ENCODE measurements around the gene BASP1.

Gene BASP1

DNA sequence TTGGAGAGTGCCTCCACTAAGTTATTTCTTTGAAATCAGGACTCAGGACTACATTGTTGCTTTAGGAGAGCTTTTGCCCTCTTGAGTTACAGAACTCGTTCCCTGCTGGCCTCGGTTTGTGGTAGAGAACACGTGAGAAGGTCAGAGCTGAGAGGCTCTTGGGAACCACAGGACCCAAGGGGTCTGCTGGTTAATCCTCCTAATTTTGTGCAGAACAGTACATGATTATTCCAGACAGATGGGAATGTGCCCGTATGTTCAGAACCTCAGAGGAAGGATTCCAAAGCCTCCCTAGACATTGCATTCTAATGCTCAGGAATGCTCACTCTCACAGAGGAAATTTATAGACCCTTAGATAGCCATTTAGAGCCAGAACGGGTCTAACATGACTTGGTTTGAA, 25.2 kb upstream of the BASP1 start:
- no peak for DNase-seq

DNA sequence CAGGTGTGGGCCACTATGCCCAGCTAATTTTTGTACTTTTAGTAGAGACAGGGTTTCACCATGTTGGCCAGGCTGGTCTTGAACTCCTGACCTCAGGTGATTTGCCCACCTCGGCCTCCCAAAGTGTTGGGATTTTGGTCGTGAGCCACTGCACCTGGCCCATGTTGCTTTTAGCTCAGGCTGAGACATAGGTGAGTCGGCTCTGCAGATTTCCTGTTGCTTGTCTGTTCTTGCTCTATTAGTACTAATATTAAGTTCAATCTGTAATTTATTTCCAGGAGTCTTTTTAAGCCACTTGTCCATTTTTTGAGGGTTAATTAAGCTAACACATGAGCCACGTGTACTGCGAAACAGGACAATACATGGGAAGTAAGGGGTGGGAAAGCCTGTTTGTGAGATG, 21.4 kb upstream of the BASP1 start:
- DNase-seq = no peak

DNA sequence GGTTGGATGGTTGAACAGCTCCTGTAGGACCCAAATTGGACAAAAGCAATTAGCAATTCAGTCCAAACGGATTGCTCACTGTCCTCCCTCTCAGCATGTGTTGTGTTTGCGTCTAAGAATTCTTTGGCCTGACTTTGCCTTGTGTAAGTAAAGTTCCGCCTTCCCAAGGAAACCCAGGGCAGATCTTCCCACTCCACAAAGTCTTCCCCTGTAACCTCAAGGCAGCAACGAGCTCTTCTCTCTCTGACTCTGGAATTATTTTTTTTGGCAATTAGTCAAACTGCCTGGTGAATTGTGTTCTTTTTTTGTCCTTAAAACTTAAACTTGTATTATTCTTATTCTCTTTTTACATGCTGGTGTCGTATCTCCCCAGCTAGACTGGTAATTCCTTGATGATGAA, 20.7 kb upstream of the BASP1 start:
- no peak for DNase-seq

DNA sequence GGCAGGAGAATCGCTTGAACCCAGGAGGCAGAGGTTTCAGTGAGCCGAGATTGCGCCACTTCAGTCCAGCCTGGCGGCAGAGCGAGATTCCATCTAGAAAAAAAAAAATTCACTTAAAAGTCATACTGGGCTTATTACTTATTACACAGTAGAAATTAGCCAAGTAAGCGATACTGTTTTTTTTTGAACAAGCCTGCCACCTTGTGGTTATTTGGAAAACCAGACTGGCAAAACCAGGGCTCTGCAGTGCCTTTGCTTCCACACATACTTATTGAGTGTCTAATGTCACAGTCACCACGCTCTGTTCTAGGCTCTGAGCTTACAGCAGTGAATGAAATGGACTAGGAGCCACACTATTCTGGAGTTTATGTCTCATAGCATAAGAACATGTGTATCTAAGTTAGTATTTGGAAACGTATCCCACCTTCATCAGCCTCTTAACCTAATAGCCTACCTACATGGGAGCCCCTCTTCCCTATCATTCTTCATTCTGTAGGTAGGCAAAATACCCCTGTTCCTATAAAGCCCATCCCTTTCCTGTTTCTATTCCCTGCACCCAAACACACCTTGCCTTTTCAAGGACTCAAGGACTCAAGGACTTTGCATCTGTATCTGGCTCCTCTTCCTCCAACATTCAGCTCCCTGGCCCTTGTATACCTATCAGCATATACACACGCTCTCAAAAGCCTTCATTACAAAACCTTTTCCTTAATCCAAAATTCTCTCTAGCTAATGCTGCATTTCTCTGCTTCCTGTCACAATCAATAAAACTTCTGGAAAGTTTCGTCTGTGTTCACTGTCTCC, 13.9 kb upstream of the BASP1 start:
- peak; percentile 37 for DNase-seq

DNA sequence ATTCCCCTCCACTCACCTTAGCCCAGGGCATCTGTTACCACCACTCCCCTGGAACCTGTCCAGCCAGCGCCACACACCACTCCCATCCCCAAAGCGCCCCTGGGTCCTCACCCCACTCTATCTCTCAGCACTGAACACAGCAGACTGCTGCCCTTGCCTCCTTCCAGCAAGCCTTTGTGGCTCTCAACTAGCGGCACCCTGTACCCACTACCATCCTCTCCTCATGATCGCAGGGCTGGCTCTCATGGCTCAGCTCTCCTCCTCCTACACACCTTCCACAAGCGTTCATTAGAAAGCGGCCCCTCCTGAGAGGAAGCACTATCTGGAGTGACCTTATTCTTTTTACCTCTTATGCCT, 13.3 kb upstream of the BASP1 start:
- no peak for DNase-seq

DNA sequence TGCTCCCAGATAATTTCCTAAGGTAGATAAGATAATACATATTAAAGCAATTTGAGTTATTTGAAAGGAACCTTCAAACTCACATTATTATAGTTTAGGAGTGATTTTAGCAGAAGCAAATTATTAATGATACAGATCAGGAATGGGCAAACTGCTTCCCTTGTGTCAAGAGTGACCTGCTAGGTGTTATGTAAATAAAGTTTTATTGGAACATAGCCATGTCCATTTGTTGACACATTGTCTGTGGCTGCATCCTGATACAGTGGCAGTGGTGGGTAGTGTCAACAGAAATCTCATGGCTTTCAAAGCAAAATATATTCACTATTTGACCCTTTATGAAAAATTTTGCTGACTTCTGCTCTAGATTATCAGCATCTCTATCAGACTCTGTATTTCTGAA, 11.4 kb upstream of the BASP1 start:
- no peak for DNase-seq

DNA sequence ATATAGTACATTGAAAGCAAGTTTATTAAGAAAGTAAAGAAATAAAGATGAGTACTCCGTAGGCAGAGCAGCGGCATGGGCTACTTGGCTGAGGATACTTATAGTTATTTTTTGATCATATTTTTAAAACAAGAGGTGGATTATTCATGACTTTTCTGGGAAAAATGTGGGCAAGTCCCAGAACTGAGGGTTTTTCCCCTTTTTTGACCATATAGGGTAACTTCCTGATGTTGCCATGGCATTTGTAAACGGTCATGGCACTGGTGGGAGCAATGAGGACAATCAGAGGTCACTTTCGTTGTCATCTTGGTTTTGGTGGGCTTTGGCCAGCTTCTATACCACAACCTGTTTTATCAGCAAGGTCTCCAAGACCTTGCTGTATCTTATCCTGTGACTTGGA, 5.2 kb upstream of the BASP1 start:
- no peak for DNase-seq

DNA sequence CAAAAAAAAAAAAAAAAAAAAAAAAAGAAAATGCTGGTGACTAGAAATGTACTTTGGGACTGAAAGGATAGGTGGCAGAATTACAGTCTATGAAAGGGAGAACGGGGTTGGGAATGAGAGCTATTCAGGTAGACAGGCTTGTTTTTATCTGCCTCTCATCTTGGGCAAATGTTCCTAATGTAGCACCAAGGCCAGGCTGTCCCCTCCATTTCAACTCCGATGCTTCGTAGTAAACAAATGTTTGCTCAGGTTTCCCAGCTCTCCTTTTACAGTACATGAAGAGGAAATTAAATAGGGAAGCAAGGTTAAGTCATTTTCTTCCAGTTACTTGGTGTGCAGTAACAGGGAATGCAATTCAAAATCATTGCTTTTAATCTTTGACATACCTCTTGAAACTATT, 4.4 kb upstream of the BASP1 start:
- no peak for DNase-seq

DNA sequence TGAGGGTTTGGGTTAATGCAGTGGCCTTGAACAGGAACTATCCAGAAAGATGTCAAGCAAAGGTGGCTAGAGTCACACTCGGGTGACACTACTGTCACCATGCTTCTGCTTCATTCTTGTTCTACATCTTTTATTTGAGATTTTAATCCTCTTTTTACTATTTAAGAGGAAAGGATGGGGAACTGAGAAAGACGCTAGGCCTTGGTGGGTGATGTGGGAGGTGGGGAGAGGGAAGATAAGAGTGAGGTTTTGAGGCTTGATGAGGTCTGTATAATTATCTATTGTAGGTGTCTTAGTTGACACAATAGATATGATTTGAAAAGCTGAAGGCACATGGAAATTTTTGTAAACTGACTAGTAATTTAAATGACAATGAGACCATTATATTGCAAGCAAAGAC, 3.5 kb upstream of the BASP1 start:
- no peak for DNase-seq

DNA sequence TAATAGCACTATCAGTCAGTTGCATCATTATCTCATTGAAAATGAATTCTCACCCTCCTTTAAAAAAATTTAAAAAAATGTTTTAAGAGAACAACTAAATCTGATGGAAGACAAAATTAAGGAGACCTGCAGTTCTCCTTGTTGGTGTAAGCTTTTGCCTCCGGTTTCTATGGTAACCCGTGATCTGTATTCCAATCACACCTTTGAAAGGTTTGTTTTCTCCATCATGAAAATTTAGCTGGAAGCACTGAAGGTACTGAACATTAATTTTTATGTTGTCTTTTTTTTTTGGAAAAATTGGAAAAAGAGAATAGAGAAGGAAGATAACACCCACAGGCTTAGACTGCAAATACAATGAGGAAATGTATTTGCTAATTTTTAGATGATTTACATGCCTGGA, 2.5 kb upstream of the BASP1 start:
- no peak for DNase-seq

DNA sequence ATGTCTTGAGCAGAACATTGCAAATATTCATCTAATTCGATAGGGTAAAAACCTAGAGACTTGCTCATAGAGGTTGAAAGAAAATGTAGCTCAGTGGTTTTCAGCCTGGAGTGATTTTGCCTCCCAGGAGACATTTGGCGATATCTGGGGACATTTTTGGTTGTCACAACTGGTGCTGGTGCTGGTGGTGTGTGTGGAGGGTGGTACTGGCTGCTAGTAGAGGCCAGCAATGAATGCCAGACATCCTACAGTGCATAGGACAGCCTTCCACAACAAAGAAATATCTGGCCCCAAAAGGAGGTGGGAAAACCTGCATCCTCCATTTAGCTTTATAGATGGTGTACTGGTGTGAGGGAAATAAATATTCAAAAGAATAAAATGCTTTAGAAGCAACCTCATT, 2.1 kb upstream of the BASP1 start:
- DNase-seq = no peak

DNA sequence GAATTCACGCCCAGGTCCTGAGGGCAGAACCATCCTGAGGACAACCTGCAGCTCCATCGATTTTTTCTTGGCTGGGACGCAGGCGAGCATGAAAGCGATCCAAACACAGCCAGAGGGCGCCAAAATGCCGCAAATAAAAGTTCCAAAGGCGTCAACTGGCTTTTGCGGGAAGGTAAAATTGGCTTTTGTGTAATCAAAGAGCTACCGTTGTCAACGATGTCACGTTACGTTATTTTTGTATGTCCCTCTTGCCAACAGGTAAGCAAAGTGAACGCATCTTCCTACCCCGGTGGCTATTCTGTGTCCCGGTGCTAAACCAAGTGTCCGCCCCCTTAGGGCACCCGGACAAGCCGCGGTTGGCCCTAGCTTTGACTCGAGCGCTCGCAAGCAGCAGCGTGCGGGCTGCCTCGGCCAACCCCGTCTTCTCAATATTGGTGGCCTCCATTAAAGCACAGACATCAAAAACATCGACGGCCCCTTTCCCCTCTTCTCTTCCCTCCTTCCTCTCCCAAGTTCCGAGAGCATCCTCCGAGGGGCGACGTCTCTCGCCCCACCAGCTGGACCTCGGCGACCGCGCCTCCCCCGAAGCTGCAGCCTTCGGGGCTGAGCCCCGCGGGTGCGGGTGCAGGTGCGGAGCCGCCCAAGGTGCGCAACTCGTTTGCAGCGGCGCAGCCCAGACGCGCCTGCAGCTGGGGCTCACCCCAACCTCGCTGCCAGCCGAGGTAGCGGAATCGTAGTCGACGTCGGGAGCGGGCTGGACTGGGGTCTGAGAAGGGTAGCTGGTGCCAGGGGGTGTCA, 1.1 kb upstream of the BASP1 start:
- DNase-seq = peak; percentile 87

DNA sequence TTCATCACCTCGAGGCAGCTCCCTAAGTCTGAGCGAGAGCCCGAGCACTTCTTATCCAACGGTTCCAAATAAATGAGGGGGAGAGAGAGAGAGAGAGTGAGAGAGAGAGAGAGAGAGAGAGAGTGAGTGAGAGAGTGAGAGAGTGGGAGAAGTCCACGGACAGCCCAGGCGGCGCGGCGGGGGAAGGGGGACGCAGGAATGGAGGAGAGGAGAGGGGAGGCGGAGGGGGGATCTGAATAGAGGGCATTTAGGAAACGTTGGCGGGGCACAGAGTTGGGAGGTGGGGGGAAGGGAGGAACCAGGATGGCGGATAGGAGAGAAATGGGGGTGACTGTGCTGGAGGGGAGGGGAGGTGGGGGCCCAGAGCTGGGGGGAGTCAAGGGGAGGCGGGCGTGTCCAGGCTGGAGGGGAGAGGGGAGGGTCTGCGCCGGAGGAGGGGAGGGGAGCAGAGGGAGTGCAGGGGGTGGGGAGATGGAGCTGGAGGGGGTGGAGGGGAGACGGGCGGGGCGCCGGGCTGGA, 398 bp upstream of the BASP1 start:
- DNase-seq = no peak

DNA sequence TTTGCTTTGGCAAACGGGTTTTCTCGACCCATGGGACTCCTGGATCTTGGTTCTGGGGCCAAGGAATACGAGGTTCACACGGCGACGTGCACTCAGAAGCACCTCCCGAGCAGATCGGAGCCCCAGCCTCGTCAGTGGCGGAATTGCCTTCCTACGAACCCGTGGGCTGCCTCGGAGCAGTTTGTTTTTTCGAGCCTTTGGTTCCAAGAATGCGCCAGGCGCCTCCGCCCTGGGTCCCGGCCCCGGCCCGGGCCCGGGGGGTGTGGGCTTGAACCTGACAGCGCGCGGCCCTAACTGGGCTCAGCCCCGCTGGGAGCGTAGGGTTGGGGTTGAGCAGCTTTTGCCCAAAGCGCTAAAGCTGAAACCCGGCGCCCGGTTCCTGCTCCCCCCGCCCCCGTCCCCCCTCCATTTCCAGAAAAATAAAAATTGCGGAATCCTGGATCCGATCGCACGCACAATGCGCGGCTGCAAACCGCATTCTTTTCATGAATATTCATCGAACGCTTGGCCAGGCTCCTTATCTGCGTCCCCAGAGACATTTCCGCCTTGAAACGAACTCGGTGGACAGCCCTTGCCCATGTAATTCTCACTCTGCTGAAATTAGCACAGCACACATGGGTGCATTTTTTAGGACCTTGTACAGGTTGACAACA, 1.0 kb downstream of the BASP1 start:
- DNase-seq = no peak

DNA sequence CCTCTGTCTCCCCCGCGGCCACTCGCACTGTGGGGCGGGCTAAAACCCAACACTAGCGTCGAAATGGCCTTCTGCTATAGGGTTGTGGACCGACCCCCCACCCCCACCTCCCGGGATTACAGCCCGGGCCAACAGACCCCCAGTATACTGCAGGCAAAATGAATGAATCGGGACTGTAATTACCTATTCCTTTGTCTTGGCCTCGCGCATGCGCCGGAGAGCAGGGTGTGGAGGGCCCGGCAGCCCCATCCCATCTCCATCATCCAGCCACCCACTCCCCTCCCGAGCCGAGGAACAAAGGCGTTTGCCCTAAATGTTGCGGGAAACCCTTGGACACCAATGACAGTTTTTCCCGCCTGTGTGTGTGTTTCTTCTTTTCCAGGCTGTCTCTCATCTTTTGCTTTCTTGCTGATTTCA, 1.6 kb downstream of the BASP1 start:
- DNase-seq = no peak

DNA sequence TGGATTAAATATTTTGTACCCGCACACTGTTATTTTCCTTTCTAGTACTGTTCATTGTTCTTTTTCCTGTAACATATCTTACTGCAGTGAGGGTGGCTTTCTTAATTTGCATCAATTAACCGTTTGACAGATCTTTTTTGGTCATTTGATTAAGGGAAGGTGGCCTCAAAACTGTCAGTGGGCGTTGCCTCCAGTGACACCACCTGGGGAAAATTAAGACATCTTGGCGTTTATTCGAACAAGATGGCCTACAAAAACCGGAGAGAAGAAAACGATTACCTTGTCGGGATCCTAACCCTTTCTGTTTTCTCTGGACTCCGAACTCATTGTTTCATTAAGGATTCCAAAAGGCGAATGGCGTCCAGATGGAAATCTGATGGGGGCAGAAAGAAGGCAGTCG, 2.0 kb downstream of the BASP1 start:
- DNase-seq = no peak

DNA sequence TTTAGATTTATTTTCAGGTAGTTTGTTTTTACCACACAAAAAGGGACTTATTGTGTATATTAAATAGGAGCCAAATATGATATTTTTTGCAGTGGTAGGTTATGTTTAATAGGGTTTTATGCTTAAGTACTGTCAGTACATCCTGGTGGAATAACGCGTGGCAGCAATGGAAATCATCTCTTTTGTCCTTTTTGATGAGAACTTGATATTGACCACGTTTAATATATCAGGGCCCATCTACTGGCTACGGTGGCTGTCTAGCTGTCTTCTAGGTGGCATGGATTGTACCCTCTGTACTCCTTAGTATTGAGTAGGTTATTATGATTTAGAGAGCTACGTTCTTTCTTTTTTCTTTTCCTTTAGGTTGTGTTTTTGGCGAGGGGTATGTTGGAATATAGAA, 2.6 kb downstream of the BASP1 start:
- DNase-seq = no peak

DNA sequence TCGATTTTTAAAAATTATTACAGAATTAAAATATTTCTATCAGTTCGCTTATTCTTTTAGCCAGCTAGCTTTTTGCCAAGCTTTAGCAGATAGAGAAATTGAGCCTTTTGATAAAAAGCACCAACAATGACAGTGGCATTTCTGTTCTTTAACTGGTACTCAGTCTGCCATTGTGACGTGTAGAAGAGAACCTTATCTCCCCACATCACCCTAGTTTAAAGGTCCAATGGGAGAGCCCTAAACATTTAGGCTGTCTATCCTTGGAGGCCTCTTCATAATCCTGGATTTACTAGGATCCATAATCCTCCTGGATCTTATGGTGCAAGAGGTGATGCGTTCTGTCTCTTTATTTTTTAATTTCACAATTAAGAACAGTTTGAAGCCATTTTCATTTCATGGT, 3.0 kb downstream of the BASP1 start:
- no peak for DNase-seq

DNA sequence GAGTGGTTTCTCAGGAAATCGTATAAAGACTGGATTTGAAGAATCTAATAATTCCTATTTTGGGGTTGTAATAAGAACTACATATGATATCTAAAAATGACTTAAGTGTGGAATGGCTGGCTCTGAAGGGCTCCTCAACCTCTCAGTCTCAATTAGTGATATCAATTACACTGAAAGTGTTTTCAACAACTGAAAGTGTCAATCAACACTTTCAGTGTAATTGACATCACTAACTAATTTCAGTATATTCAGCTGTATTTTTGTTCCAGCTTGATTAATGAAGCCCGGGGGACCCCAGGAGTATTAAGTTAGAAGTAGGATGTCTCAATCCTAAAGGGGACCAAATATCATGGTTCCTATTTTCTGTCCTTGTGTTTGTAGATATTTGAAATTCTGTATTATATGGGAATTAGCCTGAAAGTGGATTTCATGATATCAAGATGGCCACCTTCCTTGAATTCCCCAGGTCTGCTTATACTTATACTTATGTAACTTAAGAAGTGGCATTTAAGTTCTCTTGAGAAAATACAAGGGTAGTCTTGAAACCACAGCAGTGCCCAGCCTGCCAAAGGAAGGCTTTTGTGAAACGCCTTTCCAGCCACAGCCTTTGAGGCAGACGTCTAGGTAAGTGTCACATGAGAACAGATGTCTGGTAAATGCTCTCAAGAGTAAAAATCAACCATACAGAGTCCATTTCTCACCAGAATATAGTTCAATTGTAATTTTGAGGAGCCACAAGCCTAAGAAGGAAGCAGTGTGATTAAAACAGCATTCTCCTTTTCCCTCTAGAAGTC, 4.6 kb downstream of the BASP1 start:
- no peak for DNase-seq

DNA sequence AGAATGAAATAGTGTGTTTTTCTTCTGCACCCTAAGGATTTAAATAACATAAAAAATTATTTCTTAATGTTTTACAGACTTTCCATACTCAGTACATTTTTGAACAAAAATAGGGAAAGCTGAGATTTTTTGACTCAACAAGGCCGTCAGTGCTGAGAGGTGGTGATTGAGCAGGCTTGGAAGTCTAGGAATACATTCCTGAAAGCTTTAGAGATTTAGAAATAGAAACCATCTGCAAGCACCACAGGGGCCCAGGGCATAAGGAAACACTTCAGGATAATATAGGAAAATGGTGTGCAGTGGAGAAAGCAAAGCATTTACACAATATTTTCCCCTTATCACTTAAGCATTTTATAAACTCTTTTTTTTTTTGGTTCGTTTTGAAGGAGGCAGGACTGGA, 5.2 kb downstream of the BASP1 start:
- DNase-seq = no peak

DNA sequence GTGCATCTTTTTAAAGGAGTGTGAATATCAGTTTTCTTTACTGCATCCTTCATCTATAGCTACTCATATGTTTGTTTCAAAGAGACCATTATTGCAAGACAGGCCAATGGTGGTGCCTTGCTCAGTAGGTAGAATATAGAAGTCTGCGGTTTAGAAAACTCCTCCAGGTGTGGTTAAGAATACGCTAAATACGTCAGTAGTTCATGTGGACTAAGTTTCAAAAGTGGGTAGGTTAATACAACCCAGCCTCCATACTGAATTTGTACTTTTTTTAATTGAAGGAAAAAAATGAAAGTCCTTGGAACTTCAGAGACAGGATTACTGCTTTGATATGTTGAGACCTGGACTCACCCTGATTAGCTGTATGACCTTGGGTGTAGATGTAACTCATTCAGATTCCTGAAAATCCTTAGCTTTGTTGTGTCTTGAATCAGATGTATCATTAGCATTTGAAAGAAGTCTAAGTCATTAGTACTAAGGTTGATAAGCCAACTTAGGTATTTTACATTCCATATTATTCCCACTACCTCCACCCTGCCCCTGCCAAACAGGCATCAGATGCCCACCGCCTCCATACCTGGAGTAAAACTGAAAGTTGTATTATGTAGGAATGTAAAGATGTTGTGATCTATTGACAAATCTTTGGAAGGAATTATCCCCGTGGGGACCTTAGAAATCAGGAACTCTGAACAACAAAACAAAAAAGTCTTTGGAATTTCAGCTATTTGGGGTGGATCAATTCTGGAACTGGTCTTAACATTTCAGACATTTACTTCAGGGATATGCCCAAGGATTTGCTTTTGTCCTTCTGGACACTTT, 6.1 kb downstream of the BASP1 start:
- DNase-seq = no peak

DNA sequence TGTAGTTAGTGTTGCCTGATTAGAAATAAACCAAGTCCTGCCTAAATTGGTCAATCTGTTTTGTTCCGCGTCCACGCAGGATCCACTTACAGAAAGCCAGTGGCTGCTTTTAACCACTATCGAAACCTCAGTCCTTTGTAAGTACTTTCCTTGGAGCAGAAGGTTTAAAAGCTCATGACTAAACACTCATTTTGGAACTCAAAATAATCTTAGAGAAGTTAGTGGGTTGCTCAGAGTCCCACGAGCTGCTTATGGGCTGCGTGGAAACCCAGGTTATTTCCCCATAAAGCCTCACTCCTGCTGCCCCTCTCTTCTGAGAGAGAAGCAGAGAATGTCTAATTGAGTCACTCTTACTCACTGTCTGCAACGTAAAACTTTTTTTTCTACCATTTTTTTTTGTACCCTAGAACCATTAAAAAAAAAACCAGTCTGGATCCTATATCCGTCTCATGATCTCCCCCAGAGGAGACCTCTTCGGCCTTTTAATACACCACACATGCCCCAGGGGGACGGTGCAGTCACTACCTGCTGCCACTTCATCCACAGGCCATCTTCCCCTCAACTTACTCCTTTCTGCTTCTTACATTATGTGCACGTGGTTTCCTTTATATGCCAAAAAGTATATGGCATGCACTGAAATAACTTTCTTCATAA, 7.6 kb downstream of the BASP1 start:
- no peak for DNase-seq

Measured in NCI-H510A (cell line).